ENCODE measurements around the gene GRID2IP. TPM values are rescaled to one million over a fixed set of nuclear protein-coding genes. Genes with fewer than 3 reads are reported as not detected.

The GRID2IP gene
- total and polyA plus RNA-seq, 2 of the 13 experiments (the other 11 are each of a cell fraction or from before 2014, with no cell fraction given): 0.03 TPM; not detected in 1

- no peak overlapping the region for H3K4me3 ChIP-seq (replicated peaks in 1 of 3; ENCODE audit: insufficient read depth in 1 of 3, low read depth in 2 of 3, low read length in 3 of 3)
- FAIRE-seq (no peak), ATAC-seq (no peak), DNase-seq (ENCODE audit: low spot score) (no peak)
- H3K27me3 ChIP-seq (ENCODE audit: control insufficient read depth in 1 of 2, insufficient read depth in 2 of 2, low read length in 2 of 2): peaks cover 16 to 76% of the 10 kb centered on the region in 2 experiments; a peak in 4 of 5 replicates
- H3K79me2 ChIP-seq (ENCODE audit: insufficient read depth, low read length): no peaks in the 10 kb centered on the region
- WGBS (ENCODE audit: low lambda C conversion rate): 50% methylated on average over 1 of the region's 1 CpG
- H4K20me1 ChIP-seq (ENCODE audit: insufficient read depth, low read length): no peaks in the 10 kb centered on the region
- no peak overlapping the region for H3K27ac ChIP-seq (ENCODE audit: extremely low read length, insufficient read depth, low read length)
- TF ChIP-seq ZNF687 (CRISPR knock-in tag; IDR thresholded peaks at IDR 0.05) (no peak), PHF21A (CRISPR knock-in tag; IDR thresholded peaks at IDR 0.05) (no peak), ZNF710 (CRISPR knock-in tag; IDR thresholded peaks at IDR 0.05; ENCODE audit: borderline replicate concordance) (no peak), ZNF660 (CRISPR knock-in tag; IDR thresholded peaks at IDR 0.05; ENCODE audit: borderline replicate concordance, low read depth) (no peak), HOXD1 (CRISPR knock-in tag; IDR thresholded peaks at IDR 0.05) (no peak), ZNF501 (CRISPR knock-in tag; IDR thresholded peaks at IDR 0.05) (no peak), RORA (CRISPR knock-in tag; IDR thresholded peaks at IDR 0.05) (no peak), HOXA9 (CRISPR knock-in tag; IDR thresholded peaks at IDR 0.05; ENCODE audit: borderline replicate concordance) (no peak), REL (CRISPR knock-in tag; conservative IDR thresholded peaks at IDR 0.05) (no peak), ZNF337 (CRISPR knock-in tag; IDR thresholded peaks at IDR 0.05; ENCODE audit: borderline replicate concordance, low read depth) (no peak), EP300 (IDR thresholded peaks at IDR 0.05; ENCODE audit: low read depth in 2 of 2, low read length in 2 of 2) (no peak), EP300 (CRISPR knock-in tag; IDR thresholded peaks at IDR 0.05; ENCODE audit: borderline replicate concordance) (no peak), TP53 (CRISPR knock-in tag; conservative IDR thresholded peaks at IDR 0.05) (no peak), SALL1 (CRISPR knock-in tag; IDR thresholded peaks at IDR 0.05) (no peak), TEAD3 (CRISPR knock-in tag; optimal IDR thresholded peaks at IDR 0.05; ENCODE audit: borderline replicate concordance) (no peak), ELK4 (CRISPR knock-in tag; IDR thresholded peaks at IDR 0.05; ENCODE audit: borderline replicate concordance) (no peak), SPEN (CRISPR knock-in tag; IDR thresholded peaks at IDR 0.05; ENCODE audit: low read depth) (no peak)
- no peak overlapping the region for H2AFZ ChIP-seq (ENCODE audit: low read length)
- no peak overlapping the region for H3K4me2 ChIP-seq (ENCODE audit: low read depth, low read length)
- BruUV-seq (replicated peaks): no TSS peak
- in situ Hi-C loops (cut with HindIII; ENCODE audit: extremely low pct_ligation_motif_present, low pct_unique_long_range_greater_than_20kb): no loop called here
- H3K4me1 ChIP-seq (ENCODE audit: insufficient read depth, low read length): peaks cover 13% of the 10 kb centered on the region; the same call in 1 of the 2 replicates
- ChIA-PET CTCF (ENCODE audit: low intra/inter-chr PET ratio, low total read pairs) (no interaction called here), POLR2A (no interaction called here)
- no peak overlapping the region for H3K9ac ChIP-seq (ENCODE audit: insufficient read depth, low read depth, low read length)
- no peaks in the 10 kb centered on the region for H3K9me3 ChIP-seq (ENCODE audit: low read length)
- H3K36me3 ChIP-seq (replicated peaks in 1 of 2; ENCODE audit: control insufficient read depth in 1 of 2, insufficient read depth in 2 of 2, low read length in 2 of 2): no peaks in the 10 kb centered on the region
- intact Hi-C loops (cut with micrococcal nuclease; ENCODE audit: unreplicated experiment): no loop called here
These were observed 50.6 kb downstream of the GRID2IP start for GRCh38 chr7:6500691-6501090.
